SK-N-DZ (cell line): Measurements from ENCODE around the gene GSS. TPM values are rescaled to one million over a fixed set of nuclear protein-coding genes. Genes with fewer than 3 reads are reported as not detected.

Source experiments
- DNase-seq: peaks from one replicate; pipeline ENCODE4 v3.0.0-alpha.2; 2015; ENCODE audit warnings: low spot score
- polyA plus RNA-seq, 2 experiments: library from polyadenylated mRNA; depleted of rRNA; stranded (reverse); fragments of >200 nt; gene quantifications; 2 replicates each; pipeline ENCODE4 v1.2.3, GENCODE V29; 2014

Gene GSS
- polyA plus RNA-seq (2014; cell fraction: cytosol; rRNA removed) = 122 TPM in 2 replicates
- 247 and 265 TPM in 2 replicates for polyA plus RNA-seq (2014; cell fraction: nucleus; rRNA removed)

DNA sequence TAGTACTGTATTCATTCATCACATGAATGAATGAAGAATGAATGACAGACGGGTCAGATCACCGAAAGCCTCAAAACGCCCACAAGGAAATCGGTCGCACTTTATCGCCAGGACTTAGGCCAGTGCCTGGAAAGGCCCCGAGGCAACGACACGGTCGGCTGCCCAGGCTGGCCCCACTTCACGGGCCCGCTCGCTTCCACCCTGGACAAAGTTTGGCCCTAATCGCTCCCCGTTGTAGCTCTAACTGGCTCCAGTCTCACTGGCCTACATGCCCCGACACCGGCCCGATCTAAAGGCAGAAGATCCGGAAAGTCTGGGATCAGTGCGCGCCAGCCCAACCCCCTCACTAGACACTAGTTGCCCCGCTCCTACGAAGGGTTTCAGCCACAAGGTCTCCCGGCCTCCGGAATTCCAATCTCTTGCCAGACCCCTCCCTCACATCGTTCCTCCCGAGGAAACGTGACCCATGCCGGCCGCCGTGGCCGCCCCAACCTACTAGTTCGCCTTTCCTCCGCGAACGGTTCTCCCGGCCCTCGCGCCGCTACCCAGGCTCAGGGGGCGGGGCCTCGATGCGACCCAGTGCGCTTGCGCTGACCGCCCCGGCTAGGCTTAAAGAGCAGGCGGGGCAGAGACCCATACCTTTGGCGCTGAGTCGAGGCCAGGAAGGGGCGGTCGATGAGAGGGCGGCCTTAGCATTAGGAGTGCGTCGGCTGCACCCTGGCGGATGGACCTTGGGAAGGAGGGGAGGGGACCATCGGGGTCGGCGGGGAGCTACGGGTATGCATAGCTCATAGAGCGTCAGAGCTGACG is at the start of gene GSS, which contains the start of gene MYH7B:
TSS of gene GSS (minus strand) at position 576 of the 810 bp plus-strand sequence. CDS start 3,954 bp downstream, outside the sequence.
TSS of gene MYH7B (plus strand) at position 638 of the 810 bp plus-strand sequence. CDS start 22,138 bp downstream, outside the sequence.
- DNase-seq = peak; percentile 99

DNA sequence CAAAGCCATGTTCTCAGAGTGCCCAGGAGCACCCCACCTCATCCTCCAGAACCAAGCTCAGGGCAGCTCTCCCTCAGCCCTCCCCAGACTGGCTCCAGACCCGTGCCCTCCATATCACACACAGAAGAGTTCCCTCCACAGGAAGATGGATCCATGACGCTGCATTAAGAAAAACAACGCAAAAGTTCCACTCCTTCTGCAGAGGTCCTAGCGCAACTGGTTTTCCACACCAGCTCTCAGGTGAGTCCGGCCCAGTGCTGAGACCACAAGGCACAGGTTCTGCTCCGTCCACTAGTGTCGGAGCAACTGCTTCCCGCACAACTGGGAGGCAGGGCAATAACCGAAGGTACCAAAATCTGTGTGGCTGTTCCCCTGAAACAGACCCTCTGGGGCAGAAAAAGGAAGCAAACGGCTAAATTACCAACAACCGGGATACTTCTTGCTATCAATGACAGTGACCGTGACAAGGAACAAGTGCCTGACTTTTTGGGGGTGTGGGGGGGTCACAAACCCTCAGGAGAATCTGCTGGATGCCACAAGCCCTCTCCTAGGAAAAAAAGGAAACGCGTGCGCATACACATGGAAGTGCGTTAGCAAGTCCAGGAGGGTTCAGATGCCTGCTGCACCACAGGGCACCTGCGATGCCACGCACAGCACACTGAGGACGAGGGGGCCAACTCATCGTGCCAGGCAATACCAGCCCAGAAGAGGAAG is 49.3 kb upstream of the GSS start:
- no peak for DNase-seq

DNA sequence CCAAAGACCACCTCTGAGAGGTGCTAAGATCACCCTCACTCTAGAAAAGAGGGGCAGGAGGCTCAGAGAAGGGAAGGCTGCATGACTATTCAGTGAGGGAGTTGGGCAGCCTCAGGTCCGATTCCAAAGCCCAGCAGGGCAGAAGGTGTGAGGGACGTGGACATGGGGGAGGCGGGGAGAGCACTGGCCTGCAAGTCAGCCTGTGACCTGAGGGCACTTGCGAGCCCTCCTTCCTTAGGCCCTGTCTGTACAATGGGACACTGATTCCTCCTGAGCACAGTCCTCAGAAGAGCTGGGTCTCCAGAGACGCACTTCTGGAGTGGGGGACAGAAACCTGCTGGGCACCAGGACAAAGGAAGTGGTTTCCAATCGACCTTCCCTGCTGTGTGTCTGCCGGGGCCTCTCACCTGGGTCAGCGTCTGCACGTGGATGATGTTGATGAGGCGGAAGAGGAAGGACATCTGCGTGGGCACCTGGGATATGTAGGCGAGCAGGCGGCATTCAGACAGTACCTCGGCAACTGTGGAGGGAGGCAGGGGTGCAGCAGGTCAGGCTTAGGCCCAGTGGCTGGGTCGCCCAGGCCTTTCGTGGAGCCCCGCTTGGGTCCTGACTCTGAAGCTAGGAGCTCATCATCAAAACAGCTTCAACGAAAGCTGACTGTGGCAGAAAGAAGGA is 48.6 kb upstream of the GSS start:
- DNase-seq = no peak

DNA sequence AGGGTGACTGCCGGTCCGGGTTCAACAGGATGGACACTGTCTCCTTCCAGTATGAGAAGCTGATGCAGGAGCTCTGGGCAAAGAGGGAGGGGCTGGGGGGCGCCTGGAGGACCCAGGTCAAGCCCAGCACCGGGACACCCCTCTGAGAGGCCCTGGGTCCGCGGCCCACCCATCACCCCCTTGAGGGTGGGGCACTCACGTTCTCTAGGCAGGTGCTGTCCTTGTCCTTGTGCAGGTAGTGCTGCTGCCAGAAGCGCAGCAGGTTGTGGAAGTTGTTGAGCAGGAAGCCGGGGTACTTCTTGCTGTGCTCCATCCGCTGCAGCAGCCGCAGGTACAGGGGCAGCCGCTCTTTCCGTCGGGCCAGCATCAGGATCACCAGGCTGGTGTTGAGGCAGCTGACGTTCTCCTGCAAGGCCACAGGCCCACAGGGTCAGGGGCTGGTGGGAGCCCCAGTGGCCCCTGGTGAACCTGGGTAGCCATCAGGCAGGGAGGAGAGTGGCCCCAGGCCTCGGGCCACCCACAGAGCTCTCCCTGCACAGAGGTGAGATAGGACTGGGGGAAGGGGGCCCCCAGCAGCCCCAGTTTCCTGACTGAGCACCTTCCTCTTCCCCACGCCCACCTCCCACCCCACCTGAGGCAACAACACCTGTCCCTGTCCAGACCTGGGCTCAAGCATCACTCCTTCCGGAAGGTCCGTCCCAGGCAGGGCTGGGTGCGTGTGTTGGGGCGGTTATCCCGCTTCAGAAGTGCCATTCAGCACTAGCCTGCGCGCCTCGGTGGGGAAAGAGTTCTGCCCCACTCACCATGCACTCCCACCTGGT is 47.8 kb upstream of the GSS start:
- DNase-seq = no peak

DNA sequence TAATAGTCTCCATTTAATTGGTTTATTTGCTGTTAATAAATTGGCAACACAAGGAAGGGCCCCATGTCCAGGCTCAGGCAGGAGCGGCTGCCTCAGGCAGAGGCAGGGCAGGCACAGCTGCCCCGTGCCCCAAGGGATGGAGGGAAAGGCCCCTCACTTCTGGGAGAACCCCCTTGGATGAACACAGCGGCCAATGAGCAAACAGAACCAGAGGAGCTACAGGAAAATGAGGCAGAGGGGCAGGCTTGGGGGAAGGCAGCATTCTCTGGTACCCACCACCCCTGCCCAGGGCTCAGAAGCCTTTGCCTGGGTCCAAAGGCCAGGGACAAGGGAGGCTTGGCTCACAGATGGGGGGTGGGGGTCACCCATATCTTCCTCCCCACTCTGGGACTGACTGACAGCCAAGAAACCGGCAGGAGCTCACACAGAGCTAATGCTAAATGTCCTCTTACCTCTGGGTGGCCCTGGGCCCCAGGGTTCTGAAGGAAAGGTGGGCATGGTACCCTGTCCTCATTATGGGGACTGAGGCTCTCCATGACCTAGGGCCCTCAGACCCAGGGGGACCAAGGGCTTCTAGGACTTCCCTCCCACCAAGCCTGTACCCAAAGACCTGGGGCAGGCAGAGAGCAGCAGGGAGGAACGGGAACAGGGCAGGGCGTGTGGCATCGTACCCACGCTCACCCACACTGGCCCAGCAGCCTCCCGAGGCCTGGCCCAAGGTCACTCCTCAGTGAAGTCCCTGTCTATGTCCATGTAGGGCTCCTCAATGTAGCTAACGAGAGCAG is 47.0 kb upstream of the GSS start:
- no peak for DNase-seq

DNA sequence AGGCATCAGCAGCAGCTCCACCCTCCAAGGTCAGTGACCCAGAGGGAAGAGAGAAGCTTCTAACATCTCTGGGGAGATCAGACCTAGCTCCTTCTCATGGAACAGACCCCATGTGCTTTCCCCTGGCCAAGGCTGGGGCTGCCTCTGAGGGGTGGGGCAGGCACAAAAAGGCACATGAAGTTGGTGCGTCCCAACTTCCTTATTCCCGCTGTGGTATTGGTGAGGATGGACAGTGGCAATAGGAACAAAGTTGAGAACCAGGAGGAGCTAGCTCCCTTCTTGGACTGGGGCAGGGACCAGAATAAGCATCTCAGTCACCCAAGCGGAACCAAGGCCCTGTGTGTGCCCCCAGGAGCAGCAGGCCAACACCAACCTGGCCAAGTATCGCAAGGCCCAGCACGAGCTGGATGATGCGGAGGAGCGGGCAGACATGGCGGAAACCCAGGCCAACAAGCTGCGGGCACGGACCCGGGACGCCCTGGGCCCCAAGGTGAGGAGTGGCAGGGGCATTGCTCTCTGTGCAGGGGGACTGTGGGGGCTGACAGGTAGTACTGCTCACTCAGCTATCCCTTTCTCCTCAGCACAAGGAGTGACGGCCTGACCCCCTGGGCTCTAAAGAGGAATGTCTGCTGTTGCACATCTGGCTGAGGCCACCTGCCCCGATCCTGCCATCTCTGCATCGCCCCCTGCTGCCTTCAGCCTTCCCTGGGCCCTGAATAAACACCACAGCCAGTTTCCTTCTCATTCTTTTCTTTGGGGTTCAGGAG is 46.2 kb upstream of the GSS start:
- DNase-seq = no peak

DNA sequence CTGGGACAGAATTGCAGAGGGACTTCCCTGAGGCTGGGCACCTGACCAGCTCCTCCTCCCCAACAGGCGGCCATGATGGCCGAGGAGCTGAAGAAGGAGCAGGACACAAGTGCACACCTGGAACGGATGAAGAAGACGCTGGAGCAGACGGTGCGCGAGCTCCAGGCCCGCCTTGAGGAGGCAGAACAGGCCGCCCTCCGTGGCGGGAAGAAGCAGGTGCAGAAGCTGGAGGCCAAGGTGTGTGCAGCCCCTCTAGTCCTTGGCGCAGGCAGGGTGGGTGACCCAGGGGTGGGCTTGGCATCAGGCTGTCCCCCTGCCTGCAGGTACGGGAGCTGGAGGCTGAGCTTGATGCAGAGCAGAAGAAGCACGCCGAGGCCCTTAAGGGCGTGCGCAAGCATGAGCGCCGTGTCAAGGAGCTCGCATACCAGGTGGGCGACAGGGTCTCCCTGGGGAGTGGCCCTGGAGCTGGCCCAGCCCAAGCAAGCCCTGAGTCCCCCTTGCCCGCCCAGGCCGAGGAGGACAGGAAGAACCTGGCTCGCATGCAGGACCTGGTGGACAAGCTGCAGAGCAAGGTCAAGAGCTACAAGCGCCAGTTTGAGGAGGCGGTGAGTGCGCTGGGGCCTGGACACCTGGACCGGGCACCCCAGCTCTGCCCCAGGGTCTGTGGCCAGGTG is 45.5 kb upstream of the GSS start:
- DNase-seq = no peak

DNA sequence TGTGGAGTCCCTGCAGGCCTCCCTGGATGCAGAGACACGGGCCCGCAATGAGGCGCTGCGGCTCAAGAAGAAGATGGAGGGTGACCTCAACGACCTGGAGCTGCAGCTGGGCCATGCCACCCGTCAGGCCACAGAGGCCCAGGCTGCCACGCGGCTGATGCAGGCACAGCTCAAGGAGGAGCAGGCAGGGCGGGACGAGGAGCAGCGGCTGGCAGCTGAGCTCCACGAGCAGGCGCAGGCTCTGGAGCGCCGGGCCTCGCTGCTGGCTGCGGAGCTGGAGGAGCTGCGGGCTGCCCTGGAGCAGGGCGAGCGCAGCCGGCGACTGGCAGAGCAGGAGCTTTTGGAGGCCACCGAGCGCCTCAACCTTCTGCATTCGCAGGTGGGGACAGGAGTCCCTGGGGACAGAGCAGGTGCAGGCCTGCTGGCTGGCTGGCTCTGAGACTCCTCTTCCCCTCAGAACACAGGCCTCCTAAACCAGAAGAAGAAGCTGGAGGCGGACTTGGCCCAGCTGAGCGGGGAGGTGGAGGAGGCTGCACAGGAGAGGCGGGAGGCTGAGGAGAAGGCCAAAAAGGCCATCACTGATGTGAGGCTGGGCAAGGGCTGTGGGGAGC is 44.8 kb upstream of the GSS start:
- no peak for DNase-seq

DNA sequence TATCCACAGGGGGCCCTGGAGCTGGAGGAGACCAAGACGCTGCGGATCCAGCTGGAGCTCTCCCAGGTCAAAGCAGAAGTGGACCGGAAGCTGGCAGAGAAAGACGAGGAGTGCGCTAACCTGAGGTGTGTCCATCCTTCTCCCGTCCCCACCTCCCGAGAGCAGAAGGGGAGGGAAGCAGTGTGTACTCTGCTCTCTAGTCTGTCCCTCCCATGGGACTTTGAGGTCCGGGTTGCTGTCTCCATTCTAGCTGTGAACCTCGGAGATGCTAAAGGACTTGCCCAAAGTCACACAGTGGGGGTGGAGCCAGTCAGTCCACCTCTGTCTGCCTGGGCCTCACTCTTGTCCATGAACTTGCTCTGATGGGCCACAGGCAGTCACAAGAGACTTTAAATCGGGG is 44.2 kb upstream of the GSS start:
- DNase-seq = no peak

DNA sequence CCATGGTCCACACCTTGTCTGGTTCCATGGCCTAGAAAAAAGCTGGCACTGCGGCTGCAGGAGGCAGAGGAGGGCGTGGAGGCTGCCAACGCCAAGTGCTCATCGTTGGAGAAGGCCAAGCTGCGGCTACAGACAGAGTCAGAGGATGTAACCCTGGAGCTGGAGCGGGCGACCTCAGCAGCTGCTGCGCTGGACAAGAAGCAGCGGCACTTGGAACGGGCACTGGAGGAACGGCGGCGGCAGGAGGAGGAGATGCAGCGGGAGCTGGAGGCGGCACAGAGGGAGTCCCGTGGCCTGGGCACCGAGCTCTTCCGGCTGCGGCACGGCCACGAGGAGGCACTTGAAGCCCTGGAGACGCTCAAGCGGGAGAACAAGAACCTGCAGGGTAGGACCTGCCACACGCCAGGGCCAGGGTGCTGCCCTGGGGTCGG is 43.4 kb upstream of the GSS start:
- DNase-seq = no peak

DNA sequence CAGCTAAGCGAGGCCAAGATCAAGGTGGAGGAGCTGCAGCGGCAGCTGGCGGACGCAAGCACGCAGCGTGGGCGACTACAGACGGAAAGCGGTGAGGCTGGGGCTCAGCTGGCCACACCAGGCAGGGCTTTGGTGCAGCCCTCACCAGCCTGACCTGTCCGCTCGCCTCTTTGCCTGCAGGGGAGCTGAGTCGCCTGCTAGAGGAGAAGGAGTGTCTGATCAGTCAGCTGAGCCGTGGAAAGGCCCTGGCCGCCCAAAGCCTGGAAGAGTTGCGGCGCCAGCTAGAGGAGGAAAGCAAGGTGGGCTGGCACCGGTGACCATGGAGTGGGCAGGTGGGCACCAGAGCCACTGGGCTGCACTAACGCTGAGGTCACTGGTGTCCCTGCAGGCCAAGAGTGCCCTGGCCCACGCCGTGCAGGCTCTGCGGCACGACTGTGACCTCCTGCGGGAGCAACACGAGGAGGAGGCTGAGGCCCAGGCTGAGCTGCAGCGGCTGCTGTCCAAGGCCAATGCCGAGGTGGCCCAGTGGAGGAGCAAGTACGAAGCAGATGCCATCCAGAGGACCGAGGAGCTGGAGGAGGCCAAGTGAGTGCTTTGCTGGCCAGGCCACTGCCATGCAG is 42.8 kb upstream of the GSS start:
- DNase-seq = no peak

DNA sequence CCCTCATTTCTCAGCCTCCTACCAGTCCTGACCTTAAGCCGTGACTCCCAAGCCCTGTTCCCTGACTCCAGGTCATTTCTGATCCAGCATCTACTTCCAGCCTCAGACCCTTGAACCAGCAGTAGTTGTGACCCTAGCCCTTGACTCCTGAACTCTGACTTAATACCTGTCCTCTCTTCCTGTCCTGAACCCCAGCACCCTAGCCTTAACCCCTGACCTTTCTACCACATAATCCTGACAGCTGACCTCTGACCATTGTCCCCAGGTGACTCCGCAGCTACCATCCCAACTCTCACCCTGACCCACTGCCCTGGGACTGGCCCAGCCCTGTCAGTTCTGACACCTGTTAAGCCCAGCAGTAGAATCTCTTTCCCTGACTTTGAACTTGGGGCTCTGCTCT is 42.2 kb upstream of the GSS start:
- DNase-seq = no peak

DNA sequence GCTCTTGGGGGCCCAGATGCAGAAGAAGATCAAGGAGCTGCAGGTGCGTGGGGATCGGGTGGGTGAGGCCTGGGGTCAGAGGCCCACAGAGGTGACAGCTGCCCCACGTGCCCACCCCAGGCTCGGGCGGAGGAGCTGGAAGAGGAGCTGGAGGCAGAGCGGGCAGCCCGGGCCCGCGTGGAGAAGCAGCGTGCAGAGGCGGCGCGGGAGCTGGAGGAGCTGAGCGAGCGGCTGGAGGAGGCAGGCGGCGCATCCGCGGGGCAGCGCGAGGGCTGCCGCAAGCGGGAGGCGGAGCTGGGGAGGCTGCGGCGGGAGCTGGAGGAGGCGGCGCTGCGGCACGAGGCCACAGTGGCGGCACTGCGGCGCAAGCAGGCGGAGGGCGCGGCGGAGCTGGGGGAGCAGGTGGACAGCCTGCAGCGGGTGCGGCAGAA is 41.5 kb upstream of the GSS start:
- DNase-seq = peak; percentile 83

DNA sequence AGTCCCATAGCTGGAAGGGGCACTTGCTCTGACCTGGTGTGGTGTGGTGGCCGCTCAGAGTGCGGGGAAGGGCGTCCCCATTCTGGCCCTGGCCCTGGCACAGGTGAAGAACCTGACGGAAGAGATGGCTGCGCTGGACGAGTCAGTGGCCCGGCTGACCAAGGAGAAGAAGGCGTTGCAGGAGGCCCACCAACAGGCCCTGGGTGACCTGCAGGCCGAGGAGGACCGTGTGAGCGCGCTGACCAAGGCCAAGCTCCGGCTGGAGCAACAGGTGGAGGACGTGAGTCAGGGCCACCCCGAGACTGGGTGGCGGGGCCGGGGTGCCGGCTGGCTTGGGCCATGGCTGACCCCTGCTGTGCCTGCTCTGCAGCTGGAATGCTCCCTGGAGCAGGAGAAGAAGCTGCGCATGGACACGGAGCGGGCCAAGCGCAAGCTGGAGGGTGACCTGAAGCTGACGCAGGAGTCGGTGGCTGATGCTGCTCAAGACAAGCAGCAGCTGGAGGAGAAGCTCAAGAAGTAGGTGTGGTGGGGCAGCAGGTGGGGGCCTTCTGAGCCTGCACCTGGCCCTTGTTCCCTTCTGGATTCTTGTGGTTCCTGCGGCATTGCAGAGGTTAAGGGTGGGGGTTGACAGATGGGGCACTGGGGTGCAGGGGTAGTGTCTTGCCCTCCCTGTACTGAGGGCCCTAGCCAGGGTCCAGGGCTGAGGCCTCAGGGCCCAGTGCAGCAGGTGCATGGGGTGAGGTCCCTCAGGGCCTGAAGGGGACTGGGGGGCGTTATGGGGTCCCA is 40.8 kb upstream of the GSS start:
- DNase-seq = no peak

DNA sequence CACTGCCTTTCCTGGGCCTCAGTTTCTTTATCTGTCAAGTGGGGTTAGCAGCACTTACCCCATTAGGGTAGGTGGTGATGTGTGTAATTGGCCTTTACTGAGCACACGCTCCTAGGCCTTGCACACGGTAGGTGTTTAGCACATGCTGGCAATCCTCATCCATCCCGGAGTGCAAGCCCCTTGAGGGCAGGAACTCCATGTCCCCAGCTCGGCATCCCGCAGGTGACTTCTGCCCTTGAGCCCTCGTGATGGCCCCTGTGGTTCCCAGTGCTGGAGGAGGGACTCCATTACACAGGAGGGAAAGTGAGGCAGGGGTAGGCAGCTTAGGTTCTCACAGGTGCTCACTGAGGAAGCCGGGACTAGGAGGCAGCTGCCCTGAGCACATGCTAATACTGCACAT is 40.1 kb upstream of the GSS start:
- no peak for DNase-seq

DNA sequence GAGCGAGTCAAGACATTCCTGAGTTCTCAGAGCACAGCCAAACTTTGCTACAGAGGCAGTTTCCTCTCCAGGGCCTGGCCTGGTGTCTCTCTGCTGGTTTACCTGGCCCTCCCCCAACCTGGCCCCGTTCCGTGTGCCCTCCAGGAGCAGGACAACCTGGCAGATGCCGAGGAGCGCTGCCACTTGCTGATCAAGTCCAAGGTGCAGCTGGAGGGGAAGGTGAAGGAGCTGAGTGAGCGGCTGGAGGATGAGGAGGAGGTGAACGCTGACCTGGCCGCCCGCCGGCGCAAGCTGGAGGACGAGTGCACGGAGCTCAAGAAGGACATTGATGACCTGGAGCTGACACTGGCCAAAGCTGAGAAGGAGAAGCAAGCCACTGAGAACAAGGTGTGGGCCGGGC is 39.6 kb upstream of the GSS start:
- no peak for DNase-seq

DNA sequence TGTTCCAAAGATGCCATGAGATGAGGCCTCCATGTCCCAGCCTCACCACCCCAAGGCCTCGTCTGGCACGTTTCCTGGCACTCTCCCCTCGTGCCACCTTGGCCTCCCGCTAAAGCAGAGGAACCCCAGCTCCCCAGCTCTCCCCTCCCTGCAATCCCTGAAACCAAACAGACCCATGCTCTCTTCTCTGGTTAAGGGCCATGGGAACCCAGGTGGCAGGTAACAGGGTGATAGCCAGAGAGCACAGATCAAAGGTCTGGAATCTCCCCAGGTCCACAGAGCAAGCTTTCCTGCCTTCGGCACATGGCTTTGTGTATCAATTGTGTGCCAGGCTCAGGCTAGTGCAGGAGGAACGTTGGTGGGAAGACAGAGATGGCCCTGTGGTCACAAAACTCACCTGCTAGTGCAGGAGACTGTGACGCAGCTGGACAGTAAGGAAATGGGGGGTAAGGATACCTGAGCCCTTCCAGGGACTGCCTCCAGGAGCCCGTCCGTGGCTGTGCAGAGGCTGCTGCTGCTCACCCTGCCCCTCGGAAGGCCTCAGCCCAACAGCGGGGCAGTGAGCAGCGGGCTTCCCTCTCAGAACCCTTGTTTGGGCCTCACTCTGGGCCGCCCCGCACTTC is 39.0 kb upstream of the GSS start:
- DNase-seq = no peak
